Measurements from ENCODE around the gene TLCD3A. TPM values are rescaled to one million over a fixed set of nuclear protein-coding genes. Genes with fewer than 3 reads are reported as not detected.

Gene TLCD3A
- total RNA-seq, 1 experiment from 2014 or later, result 13.9 TPM

- no peaks in the 10 kb centered on the region for H3K9me3 ChIP-seq (ENCODE audit: low read length)
- no peaks in the 10 kb centered on the region for H3K9me2 ChIP-seq (replicated peaks; ENCODE audit: low read length)
- no peaks in the 10 kb centered on the region for H3K27me3 ChIP-seq (ENCODE audit: low read length)
- H3F3A ChIP-seq (ENCODE audit: low read length, unreplicated experiment), result no peaks in the 10 kb centered on the region
- peak overlapping the region; percentile 93 for H2AFZ ChIP-seq (ENCODE audit: low read length)
- peaks cover 11% of the 10 kb centered on the region; the same call in 1 of the 2 replicates for H3K36me3 ChIP-seq (ENCODE audit: low read depth, low read length)
- H3K4me2 ChIP-seq (ENCODE audit: low read length), result peak overlapping the region; percentile 88
- peak overlapping the region; percentile 43 for H3K27ac ChIP-seq (ENCODE audit: low read length)
- peaks cover 13% of the 10 kb centered on the region for H4K20me1 ChIP-seq (ENCODE audit: low read length)
- ChIA-PET POLR2A (ENCODE audit: unreplicated experiment) (no interaction called here), CTCF (no interaction called here)
- H3K79me2 ChIP-seq (ENCODE audit: low read length), result peaks cover 52% of the 10 kb centered on the region
- ATAC-seq (peak; percentile 14), DNase-seq (peak; percentile 14)
- peaks cover 19% of the 10 kb centered on the region for H3K4me1 ChIP-seq (ENCODE audit: insufficient read depth, low read length)
- H3K4me3 ChIP-seq (ENCODE audit: low read length), result peak overlapping the region; percentile 70
- intact Hi-C loops (cut with micrococcal nuclease), result no loop called here
- H3K9ac ChIP-seq (ENCODE audit: low read length), result peak overlapping the region; percentile 99
- no TSS peak for BruUV-seq (replicated peaks)
- TF ChIP-seq EZH2 (IDR thresholded peaks at IDR 0.05; ENCODE audit: low read length, unreplicated experiment) (no peak), CTCF (conservative IDR thresholded peaks at IDR 0.05; ENCODE audit: low read depth, low read length) (no peak), EZH2phosphoT487 (IDR thresholded peaks at IDR 0.05; ENCODE audit: borderline replicate concordance, low read length) (no peak)
Measured at GRCh38 chr17:751269-752001, 19.0 kb downstream of the TLCD3A start.

GRCh38 chr17:752002-752619, 19.7 kb downstream of the TLCD3A start, which contains the start of gene GEMIN4:
Gene GEMIN4 (minus strand): TSS chr17:752264. CDS start chr17:752142, 122 bp downstream.
- H3K27me3 ChIP-seq (ENCODE audit: low read length), result no peaks in the 10 kb centered on the region

More at GRCh38 chr17:752002-752619, 19.7 kb downstream of the TLCD3A start, which contains the start of gene GEMIN4:
- Histone ChIP-seq H3K9ac (ENCODE audit: low read length) (peak within 1 kb of the TSS; percentile 99), H3K4me3 (ENCODE audit: low read length) (peak within 1 kb of the TSS; percentile 70), H3K36me3 (ENCODE audit: low read depth, low read length) (peaks cover 9% of the 10 kb centered on the region; the same call in 1 of the 2 replicates), H3F3A (ENCODE audit: low read length, unreplicated experiment) (no peaks in the 10 kb centered on the region), H3K4me1 (ENCODE audit: insufficient read depth, low read length) (peaks cover 19% of the 10 kb centered on the region), H3K9me3 (ENCODE audit: low read length) (no peaks in the 10 kb centered on the region), H3K27ac (ENCODE audit: low read length) (peak within 1 kb of the TSS; percentile 43), H2AFZ (ENCODE audit: low read length) (peak within 1 kb of the TSS; percentile 93), H3K4me2 (ENCODE audit: low read length) (peak within 1 kb of the TSS; percentile 88), H4K20me1 (ENCODE audit: low read length) (peaks cover 13% of the 10 kb centered on the region), H3K9me2 (replicated peaks; ENCODE audit: low read length) (no peaks in the 10 kb centered on the region), H3K79me2 (ENCODE audit: low read length) (peaks cover 45% of the 10 kb centered on the region)
- CTCF ChIA-PET, result no interaction called here
- POLR2A ChIA-PET (ENCODE audit: unreplicated experiment), result no interaction called here
- DNase-seq (peak; percentile 85), ATAC-seq (peak; percentile 81)
- BruUV-seq (replicated peaks), result no TSS peak
- intact Hi-C loops (cut with micrococcal nuclease), result no loop called here
- TF ChIP-seq CTCF (conservative IDR thresholded peaks at IDR 0.05; ENCODE audit: low read depth, low read length) (peak; percentile 73), EZH2 (IDR thresholded peaks at IDR 0.05; ENCODE audit: low read length, unreplicated experiment) (no peak)
